ENCODE results near the gene PPP1R14B.

PPP1R14B gene

DNA sequence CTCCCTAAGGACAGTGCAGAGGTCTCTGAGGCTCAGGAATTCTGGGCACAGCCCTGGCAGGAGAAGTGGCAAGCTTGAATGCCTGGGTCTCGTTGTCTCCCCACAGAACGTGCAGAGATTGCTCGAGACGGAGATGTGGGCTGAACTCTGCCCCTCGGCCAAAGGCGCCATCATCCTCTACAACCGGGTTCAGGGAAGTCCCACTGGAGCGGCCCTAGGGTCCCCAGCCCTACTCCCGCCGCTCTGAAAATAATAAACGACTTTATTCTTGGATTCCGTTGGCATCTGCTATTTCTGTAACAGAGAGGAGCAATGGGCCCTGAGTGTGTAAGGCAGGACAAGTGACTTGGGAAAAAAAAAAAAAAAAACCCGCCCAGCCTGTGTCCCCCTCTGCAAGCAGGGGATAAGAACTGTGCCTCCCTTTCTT lies 17.0 kb downstream of the PPP1R14B start:
- DNase-seq, result peak; percentile 9

DNA sequence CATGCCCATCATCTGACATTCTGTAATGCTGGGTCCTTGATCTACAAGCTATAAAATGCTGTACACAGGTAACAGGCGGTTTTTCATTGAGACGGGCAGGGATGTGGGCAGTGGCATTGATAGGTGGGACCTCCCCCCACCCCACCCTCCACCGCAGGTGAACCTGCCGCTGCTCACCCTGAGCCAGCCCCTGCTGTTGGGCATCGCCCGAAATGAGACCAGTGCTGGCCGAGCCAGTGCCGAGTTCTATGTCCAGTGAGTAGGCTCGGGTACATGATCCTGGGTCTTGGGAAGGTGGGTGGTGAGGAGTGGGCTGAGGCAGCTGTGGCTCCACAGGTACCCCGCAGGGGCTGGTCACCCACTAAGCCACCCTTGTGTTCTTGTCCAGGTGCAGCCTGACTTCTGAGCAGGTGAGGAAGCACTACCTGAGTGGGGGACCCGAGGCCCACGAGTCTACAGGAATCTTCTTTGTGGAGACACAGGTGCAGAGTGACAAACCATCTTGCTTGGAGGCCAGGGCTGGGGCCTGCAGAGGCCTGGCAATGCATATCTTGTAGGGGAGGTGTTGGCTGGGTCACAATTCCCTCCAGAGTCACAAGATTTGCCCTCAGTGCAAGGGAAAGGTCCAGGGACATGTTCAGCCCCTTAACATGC lies 17.5 kb downstream of the PPP1R14B start:
- no peak for DNase-seq

DNA sequence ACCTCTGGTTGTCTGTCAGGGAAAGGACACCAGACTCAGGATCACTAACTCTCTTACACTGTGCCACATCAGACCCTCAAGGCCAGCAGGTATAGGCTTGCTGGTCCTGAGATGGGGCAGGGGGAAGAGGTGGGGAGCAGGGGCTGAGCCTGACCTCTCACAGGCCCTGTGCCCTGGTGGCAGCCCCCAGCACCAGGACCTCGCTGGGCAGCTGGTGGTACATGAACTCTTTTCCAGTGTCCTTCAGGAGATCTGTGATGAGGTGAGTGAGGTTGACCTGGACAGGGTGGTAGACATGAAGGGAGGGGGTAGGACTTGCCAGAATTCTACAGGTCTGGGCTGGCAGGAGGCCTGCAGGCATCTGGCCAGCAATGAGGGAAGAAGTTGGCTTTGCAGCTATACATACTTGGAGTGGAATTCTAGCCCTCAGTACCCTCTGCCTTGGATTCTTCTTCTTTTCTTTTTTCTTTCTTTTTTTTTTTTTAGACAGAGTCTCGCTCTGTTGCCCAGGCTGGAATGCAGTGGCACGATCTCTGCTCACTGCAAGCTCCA lies 19.3 kb downstream of the PPP1R14B start:
- DNase-seq, result no peak

DNA sequence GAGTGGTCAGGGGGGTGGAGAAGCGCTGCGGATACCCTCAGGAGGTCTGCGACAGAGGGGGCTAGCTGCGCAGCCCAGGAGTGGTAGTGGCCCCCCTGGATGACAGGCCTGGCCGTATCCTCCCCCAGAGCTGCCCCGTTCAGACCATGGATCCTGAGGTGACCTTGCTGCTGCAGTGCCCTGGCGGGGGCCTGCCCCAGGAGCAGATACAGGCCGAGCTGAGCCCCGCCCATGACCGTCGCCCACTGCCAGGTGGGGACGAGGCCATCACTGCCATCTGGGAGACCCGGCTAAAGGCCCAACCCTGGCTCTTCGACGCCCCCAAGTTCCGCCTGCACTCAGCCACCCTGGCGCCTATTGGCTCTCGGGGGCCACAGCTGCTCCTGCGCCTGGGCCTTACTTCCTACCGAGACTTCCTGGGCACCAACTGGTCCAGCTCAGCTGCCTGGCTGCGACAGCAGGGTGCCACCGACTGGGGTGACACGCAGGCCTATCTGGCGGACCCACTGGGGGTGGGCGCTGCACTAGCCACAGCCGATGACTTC lies 20.2 kb downstream of the PPP1R14B start:
- DNase-seq, result peak; percentile 88

DNA sequence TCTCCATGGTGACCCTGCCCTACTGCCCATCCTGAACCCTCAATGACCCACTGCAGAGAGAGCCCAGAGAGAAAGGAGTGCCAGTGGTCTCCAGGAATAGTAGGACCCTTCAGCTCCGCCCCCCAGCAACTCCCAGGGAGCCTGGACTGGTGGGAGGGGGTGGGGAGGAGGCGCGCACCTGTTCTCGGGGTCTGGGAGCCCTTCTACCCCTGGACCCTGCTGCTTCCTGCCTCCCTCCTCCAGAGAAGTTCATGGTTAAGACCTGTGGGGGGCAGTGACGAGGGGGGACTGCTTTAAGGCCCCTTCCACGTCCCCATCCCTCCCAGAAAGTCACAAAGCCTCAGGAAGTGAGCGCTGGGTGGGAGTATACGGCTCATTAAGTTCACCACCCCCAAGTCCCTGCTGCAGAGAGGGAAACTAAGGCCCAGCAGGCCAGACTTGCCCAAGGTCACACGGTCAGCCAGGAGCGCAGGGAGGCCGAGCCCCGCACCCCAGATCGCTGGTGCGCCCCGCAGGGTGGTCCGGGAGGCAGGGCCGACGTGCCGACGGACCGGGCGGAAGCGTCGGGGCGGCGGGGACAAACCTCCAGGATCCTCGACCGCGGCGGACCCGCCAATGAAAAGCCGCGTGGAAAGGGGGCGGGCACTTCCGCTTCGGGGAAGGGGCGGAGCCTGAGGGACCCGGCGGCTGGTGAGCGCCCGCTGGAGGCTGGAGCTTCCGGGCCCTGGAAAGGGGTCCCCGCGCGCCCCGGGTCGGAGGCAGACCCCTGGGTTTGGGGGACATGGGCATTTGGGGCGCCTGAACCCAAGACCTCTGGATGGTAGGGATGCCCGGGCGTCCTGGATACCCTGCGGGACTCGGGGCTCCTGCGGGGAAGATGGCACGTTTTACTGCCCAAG lies 20.9 kb downstream of the PPP1R14B start, which contains the start of the genes NUDT22 and TRPT1:
NUDT22 (plus strand) TSS at position 667 of the 899 bp plus-strand sequence. CDS start 379 bp downstream, outside the sequence.
TRPT1 (minus strand) TSS at position 579 of the 899 bp plus-strand sequence; CDS start at position 253, 326 bp downstream.
- peak; percentile 94 for DNase-seq

DNA sequence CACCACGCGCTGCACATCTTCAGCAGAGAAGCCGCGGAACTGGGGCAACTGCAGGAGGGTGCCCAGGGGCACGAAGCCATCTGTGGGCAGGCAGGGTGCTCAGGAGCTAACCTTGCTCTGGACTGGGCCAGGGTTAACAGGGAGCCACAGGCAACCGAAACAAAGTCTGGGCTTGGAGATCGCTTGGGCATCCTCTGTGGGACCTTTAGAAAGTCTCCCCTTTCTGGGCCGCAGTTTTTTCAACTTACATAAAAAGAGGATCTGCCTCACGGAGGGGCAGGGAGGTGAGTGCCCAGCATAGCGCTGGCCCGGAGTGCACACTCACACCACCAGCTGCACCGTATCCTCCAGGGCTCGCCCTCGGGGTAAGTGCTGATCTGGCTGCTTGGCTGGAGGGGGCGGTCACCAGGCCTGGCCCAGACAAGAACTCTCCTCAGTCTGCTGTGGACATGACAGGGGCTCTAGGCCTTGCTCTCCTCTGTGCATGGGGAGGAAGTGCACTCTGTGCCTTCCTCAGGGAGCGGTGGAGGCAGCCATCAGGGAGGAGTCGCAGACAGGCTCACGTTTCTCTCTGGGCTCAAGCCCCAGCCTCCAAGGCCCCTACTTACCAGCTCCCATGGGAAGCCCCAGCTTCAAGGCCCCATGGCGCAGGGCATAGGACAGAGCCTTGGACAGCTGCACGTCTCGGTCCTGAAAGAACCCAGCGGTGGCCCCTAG lies 21.7 kb downstream of the PPP1R14B start:
- no peak for DNase-seq

DNA sequence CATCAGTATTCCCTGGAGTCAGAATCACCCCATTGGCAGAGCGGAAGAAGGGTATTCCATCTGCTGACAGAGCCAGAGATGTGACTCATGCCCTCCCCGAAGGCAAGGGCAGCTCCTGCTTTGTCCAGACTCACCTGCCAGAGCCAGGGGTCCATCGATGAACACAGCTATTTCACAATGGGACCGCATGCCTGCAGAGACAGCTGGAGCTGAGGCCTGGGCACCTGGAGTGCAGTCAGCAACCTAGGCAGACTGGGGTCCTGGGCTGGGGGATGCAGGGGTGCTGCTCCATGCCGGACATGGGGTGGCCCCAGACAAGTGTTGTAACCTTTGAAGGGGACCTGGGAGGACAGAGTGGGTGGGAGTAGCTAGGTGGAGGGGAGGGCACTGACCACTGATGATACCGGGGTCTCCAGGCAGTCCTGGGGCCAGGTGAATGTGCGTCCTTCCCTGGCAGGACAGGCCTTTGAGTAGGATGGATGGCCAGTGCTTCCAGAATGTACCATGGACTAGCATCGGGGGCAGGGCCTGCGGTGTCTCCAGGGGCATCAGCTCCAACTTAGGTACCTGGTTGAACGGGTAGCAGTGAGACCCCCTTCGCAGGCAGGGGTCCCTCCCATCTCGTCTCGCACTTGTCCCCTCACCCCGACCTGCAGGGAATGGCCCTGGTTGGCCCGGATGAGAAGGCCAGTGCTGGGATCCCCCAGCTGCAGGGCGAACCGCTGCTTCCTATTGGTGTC lies 22.4 kb downstream of the PPP1R14B start:
- no peak for DNase-seq

DNA sequence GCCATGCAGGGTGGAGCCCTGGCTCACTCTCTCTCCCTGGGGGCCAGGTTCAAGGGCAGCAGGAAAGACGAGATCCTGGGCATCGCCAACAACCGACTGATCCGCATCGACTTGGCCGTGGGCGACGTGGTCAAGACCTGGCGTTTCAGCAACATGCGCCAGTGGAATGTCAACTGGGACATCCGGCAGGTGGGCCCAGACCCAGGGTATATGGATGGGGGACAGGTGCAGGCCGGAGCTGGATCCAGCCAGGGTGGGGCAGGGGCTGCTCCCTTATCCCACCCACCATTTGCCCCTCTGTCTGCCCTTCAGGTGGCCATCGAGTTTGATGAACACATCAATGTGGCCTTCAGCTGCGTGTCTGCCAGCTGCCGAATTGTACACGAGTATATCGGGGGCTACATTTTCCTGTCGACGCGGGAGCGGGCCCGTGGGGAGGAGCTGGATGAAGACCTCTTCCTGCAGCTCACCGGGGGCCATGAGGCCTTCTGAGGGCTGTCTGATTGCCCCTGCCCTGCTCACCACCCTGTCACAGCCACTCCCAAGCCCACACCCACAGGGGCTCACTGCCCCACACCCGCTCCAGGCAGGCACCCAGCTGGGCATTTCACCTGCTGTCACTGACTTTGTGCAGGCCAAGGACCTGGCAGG lies 23.6 kb downstream of the PPP1R14B start:
- no peak for DNase-seq

DNA sequence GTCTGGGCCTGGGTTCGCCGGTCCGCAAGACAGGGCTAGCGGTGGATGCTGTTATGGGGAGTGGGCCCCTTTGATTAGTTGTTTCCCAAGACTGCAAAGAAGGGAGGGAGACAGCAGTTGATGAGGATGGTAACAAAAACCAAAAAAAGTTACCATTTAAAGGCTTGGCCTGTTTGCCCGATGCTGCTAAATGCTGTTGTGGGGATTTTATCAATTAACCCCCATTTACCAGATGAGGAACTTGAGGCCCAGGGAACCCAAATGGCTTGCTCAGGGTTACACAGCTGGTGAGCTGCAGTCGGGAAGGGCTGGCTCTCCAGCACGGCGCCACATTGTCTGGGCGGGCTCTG lies 24.1 kb downstream of the PPP1R14B start:
- DNase-seq, result no peak

DNA sequence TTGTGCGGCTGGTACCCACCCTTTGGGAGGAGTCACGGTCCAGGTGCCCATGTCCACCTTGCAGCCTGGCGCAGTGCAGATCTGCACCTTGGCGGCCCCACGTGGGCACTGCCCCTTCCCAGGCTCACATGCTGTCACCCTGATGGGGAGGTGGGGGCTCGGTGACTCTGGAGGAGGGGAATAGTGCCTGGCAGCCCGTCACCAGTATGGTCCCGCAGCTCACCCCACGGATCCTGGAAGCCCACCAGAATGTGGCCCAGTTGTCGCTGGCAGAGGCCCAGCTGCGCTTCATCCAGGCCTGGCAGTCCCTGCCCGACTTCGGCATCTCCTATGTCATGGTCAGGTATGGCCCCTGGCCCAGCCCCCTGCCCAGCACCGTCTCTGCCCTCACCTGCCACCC lies 25.9 kb downstream of the PPP1R14B start:
- DNase-seq, result no peak

DNA sequence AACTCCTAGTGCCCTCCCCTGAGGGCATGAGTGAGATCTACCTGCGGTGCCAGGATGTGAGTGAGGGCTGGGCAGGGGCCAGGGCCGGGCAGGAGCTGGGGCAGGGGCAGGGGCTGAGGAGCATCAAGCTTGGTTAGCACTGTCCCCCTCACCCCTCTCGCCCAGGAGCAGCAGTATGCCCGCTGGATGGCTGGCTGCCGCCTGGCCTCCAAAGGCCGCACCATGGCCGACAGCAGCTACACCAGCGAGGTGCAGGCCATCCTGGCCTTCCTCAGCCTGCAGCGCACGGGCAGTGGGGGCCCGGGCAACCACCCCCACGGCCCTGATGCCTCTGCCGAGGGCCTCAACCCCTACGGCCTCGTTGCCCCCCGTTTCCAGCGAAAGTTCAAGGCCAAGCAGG lies 26.5 kb downstream of the PPP1R14B start:
- DNase-seq, result no peak

DNA sequence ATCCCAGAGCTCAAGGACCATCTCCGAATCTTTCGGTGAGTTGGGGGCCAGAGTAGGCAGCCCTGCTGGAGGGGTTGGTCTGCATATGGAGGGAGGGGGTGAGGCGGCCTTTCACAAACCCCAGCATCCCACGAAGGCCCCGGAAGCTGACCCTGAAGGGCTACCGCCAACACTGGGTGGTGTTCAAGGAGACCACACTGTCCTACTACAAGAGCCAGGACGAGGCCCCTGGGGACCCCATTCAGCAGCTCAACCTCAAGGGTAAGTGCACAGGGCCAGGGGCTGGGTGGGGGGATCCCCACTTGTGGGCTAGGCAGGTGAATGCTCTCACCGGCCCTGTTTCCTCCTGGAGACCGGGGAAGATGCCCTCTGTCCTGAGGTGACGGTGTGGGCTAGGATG lies 27.0 kb downstream of the PPP1R14B start:
- no peak for DNase-seq

DNA sequence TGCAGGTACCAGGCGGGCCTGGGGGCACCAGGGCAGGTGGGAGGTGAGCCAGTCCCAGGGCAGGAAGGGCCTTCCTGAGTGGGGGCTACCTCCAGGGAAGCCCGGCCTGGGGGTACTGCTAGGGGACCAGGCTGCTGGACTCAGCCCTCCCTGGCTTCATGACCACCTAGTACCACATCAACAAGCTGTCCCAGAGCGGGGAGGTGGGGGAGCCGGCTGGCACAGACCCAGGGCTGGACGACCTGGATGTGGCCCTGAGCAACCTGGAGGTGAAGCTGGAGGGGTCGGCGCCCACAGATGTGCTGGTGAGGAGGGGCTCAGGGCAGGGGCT lies 27.4 kb downstream of the PPP1R14B start:
- DNase-seq, result no peak

DNA sequence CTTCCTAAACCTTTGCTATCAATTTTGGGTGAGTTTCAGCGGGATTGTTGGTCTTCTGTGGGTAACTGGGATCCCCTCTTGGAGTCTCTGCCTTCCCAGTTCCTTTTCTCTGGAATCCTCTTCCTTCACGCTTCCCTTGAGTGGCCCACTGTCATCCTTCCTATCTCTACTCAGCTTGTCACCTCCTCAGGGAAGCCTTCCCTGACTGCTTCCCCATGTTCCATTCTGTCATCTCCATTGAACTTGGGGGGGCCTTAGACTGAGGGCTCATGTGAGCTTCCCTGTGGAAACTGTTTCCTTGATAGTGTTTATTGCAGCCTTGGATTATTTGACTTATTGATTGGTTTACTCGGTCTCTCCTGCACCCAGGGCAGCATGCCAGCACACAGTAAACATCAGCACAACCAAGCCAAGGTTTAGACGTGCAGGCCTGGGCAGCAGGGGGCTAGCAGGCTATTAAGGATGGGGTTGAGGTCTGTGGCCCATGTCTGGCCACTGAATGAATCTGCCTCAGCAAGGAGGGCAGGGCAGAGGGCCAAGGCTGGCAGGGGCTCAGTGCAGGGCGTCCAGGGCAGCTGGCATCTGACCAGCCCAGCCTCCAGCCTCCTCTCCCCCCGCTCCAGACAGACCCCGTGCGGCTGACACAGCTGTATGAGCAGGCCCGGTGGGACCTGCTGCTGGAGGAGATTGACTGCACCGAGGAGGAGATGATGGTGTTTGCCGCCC lies 28.0 kb downstream of the PPP1R14B start:
- DNase-seq, result no peak

DNA sequence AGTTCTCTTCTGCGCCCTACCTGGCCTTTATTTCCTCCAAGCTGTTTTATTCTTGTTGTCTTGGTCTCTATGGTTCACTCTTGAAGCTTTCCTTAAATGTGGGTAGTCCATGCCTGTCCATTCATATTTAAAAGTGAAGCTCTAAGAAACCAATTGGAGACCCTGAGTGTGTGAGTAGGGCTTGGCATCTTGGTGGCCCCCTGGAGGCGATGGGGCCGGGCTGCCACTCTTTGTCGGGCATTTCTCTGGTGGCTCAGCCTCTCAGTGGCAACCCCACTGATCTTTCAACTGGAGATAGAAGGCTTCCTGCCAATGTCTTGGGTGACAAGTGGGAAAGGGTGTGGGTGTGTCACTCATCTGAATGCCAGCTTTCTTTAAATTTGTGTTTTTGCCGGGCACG lies 29.9 kb downstream of the PPP1R14B start:
- peak; percentile 43 for DNase-seq

DNA sequence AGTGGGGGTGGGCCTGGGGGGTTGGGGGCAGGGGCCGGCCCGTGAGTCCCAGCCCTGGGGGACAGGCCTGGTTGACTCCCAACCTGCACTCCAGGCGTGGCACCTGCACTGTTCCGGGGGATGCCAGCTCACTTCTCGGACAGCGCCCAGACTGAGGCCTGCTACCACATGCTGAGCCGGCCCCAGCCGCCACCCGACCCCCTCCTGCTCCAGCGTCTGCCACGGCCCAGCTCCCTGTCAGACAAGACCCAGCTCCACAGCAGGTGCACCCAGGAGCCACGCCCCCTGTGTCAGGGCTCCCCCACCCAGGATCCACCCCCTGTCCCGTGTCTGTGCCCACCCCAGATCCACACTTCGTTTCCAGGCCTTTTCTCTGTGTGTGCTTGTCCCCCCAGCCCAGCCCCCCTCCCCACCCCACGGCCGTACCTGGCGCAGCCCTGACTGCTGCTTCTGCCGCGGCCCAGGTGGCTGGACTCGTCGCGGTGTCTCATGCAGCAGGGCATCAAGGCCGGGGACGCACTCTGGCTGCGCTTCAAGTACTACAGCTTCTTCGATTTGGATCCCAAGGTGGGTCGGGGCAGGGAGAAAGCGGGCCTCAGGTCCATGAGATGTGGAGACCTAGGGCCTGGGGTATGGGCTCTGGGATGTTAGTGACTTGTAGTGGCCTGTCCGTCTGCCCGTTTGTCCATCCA lies 35.4 kb downstream of the PPP1R14B start:
- DNase-seq, result no peak

DNA sequence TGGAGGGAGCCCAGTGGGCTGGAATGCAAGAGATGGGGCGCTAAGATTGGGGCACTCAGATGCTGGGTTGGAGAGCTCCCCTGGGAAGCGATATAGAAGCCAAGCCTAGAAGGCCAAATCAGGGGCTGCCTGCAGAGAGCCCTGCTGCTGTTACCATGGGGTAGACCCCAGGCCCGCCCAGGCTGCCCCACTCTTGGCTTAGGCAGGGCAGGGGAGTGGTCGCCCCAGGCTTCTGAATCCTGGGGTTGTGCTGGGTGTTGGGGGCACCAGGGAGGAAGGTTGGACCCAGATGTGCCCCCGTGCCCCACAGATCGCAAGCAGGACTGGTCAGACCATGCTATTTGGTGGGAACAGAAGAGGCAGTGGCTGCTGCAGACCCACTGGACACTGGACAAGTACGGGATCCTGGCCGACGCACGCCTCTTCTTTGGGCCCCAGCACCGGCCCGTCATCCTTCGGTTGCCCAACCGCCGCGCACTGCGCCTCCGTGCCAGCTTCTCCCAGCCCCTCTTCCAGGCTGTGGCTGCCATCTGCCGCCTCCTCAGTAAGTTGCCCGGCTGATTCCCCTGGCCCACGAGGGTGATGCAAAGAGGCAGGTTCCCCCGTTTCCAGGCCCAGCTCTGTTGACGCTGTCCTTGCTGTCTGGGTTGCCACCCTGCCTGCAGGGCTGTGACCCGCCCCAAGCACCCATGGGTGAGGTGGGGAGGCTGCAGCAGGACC lies 36.3 kb downstream of the PPP1R14B start:
- DNase-seq, result no peak

DNA sequence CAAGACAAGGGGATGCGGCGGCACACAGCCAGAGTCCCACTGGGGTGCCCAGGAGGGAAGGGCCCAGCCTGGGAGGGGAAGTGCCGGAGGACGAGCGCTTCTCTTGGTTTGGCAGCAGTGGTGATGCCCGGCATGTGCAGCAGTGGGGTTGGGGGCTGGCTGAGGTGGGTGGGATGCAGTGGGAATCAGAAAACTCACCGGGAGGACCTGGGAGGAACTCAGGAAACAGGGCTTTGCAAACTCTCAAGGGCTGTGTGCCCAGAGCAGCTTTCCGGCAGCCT lies 37.2 kb downstream of the PPP1R14B start:
- DNase-seq, result no peak

DNA sequence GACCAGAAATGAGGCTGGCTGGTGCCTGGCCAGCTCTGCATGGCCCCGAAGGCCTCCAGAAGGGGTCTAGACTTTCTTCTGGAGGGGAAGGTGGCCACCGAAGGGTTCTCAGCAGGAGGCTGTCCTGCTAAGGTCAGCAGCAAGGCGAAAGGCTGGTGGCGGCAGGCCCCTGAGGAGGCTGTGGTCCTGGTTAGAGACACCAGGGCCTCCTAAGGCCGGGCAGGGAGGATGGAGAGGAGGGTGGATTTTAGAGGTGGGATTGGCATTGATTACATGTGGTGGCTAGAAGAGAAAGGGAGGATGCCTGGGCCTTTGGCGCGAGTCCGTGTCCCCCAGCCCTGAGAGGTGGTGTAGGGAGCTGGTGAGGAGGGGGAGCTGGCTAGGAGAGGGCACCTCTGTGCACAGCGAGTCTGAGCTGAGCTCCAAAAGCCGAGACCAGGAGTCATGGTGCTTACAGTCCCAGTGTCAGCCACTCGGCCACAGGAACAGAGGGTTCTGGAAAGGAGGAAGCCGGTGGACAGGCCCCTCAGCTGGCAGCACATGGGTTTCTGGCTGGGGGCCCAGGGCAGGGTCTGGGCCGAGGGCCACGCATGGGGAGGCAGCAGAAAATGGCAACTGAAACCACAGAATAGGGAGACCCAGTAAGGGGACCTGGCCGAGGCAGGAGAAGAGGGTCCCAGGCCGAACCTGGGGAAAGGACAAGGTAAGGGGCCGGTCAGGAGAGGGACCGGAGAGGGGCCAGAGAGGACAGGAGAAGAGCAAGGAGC lies 37.8 kb downstream of the PPP1R14B start:
- DNase-seq, result no peak

Measured in hematopoietic multipotent progenitor cell treated with erythropoietin and hydrocortisone succinate and interleukin-3 and kit ligand, for 6 days (in vitro differentiated cells).